CD4-positive, alpha-beta T cell treated with Interferon gamma for 1 hour (primary cell): ENCODE results near the gene IGSF22.
"Not testable (repeated sequence)": the region's sequence is repeated elsewhere in the genome, so short reads cannot be mapped to it uniquely, and the experiment has no call there.

Experiments
- DNase-seq: peaks from one replicate; pipeline ENCODE4 v3.0.0-alpha.2; 2020

Gene IGSF22

GRCh38 chr11:18709414-18709813 is 16.6 kb downstream of the IGSF22 start:
- no peak for DNase-seq

- no peak for DNase-seq
Observed at GRCh38 chr11:18707811-18708340, 18.1 kb downstream of the IGSF22 start.

- DNase-seq, result peak; percentile 62
Observed at GRCh38 chr11:18706330-18707243, 19.4 kb downstream of the IGSF22 start.

- no peak for DNase-seq
Observed at GRCh38 chr11:18705651-18706281, 20.2 kb downstream of the IGSF22 start.

- DNase-seq, result no peak
Observed at GRCh38 chr11:18704698-18705097, 21.3 kb downstream of the IGSF22 start.

GRCh38 chr11:18704045-18704645 is 21.8 kb downstream of the IGSF22 start:
- DNase-seq, result no peak

GRCh38 chr11:18703001-18703763 is 22.8 kb downstream of the IGSF22 start:
- no peak for DNase-seq

GRCh38 chr11:18701614-18702216 is 24.3 kb downstream of the IGSF22 start:
- no peak for DNase-seq

- no peak for DNase-seq
Observed at GRCh38 chr11:18700872-18701271, 25.1 kb downstream of the IGSF22 start.

GRCh38 chr11:18700375-18700774 is 25.6 kb downstream of the IGSF22 start:
- no peak for DNase-seq

- DNase-seq, result no peak
Observed at GRCh38 chr11:18699848-18700261, 26.1 kb downstream of the IGSF22 start.

- DNase-seq, result no peak
Observed at GRCh38 chr11:18699269-18699596, 26.8 kb downstream of the IGSF22 start.

GRCh38 chr11:18698341-18699268 is 27.4 kb downstream of the IGSF22 start, which contains the start of gene TMEM86A:
Gene TMEM86A (plus strand): TSS chr11:18698779. CDS start chr11:18698887, 108 bp downstream.
- DNase-seq, result peak; percentile 96

GRCh38 chr11:18697576-18697975 is 28.4 kb downstream of the IGSF22 start:
- DNase-seq, result no peak

GRCh38 chr11:18696638-18697225 is 29.3 kb downstream of the IGSF22 start:
- DNase-seq, result no peak

GRCh38 chr11:18692941-18693760 is 32.8 kb downstream of the IGSF22 start:
- no peak for DNase-seq

GRCh38 chr11:18691467-18692140 is 34.4 kb downstream of the IGSF22 start:
- not testable (repeated sequence) for DNase-seq

- no peak for DNase-seq
Observed at GRCh38 chr11:18684267-18684666, 41.7 kb downstream of the IGSF22 start.

GRCh38 chr11:18682466-18682865 is 43.5 kb downstream of the IGSF22 start:
- DNase-seq, result no peak
